H9 (cell line): Measurements from ENCODE around the gene CDK14. TPM values are rescaled to one million over a fixed set of nuclear protein-coding genes. Genes with fewer than 3 reads are reported as not detected.

Experiments used
- DNase-seq: peaks from one replicate; pipeline ENCODE4 v3.0.0-alpha.2; 2017
- H2AFZ ChIP-seq: one replicate; pipeline ENCODE4 v1.6.1; 2013; ENCODE audit warnings: mild to moderate bottlenecking, low read length, control low read depth, moderate library complexity
- H2AK5ac ChIP-seq: 2 replicates; pipeline ENCODE4 v1.6.1; 2013; ENCODE audit warnings: low read length, control low read depth, mixed read lengths; ENCODE audit not compliant: insufficient read length
- H2BK120ac ChIP-seq: one replicate; pipeline ENCODE4 v1.6.1; 2013; ENCODE audit warnings: low read depth, mild to moderate bottlenecking, low read length, control low read depth, inconsistent platforms; ENCODE audit not compliant: poor library complexity, severe bottlenecking
- H2BK12ac ChIP-seq: 2 replicates; pipeline ENCODE4 v1.6.1; 2013; ENCODE audit warnings: low read length, control low read depth, mixed read lengths, low read depth; ENCODE audit not compliant: insufficient read length
- H2BK15ac ChIP-seq: 2 replicates; pipeline ENCODE4 v1.6.1; 2013; ENCODE audit warnings: low read depth, low read length, control low read depth
- H2BK20ac ChIP-seq: one replicate; pipeline ENCODE4 v1.6.1; 2013; ENCODE audit warnings: low read depth, mild to moderate bottlenecking, low read length, control low read depth, inconsistent platforms; ENCODE audit not compliant: poor library complexity, severe bottlenecking
- H2BK5ac ChIP-seq: 2 replicates; pipeline ENCODE4 v1.6.1; 2013; ENCODE audit warnings: low read length, control low read depth, mixed read lengths; ENCODE audit not compliant: insufficient read length
- H3K14ac ChIP-seq: 2 replicates; pipeline ENCODE4 v1.6.1; 2013; ENCODE audit warnings: low read length, control low read depth; ENCODE audit not compliant: insufficient read depth
- H3K18ac ChIP-seq: 2 replicates; pipeline ENCODE4 v1.6.1; 2013; ENCODE audit warnings: low read depth, mild to moderate bottlenecking, mixed read lengths, low read length, control low read depth; ENCODE audit not compliant: insufficient read length
- H3K23ac ChIP-seq: 2 replicates; pipeline ENCODE4 v1.6.1; 2013; ENCODE audit warnings: low read length, control low read depth, mixed read lengths, low read depth; ENCODE audit not compliant: insufficient read length
- H3K23me2 ChIP-seq: 2 replicates; pipeline ENCODE4 v1.6.1; 2013; ENCODE audit warnings: low read depth, mild to moderate bottlenecking, mixed read lengths, low read length, control low read depth; ENCODE audit not compliant: insufficient read length, poor library complexity, severe bottlenecking
- H3K27ac ChIP-seq: 2 replicates; pipeline ENCODE4 v1.5.1; 2013; ENCODE audit warnings: low read length, control low read depth, mixed read lengths, low read depth; ENCODE audit not compliant: insufficient read length
- H3K27me3 ChIP-seq: 2 replicates; pipeline ENCODE4 v1.6.1; 2013; ENCODE audit warnings: low read length, control low read depth, inconsistent platforms; ENCODE audit not compliant: insufficient read depth
- H3K4ac ChIP-seq: 2 replicates; pipeline ENCODE4 v1.6.1; 2013; ENCODE audit warnings: low read depth, mild to moderate bottlenecking, control low read depth, inconsistent platforms, low read length, moderate library complexity
- H3K4me1 ChIP-seq: 2 replicates; pipeline ENCODE4 v1.6.1; 2013; ENCODE audit warnings: low read length, control low read depth, inconsistent platforms; ENCODE audit not compliant: insufficient read depth
- H3K4me2 ChIP-seq: 2 replicates; pipeline ENCODE4 v1.6.1; 2013; ENCODE audit warnings: low read length, control low read depth, mixed read lengths; ENCODE audit not compliant: insufficient read length, insufficient read depth
- H3K56ac ChIP-seq: 2 replicates; pipeline ENCODE4 v1.6.1; 2013; ENCODE audit warnings: low read depth, mild to moderate bottlenecking, mixed read lengths, low read length, control low read depth; ENCODE audit not compliant: insufficient read length
- H3K79me1 ChIP-seq: 2 replicates; pipeline ENCODE4 v1.6.1; 2013; ENCODE audit warnings: low read depth, mild to moderate bottlenecking, moderate library complexity, low read length, control low read depth, inconsistent platforms; ENCODE audit not compliant: insufficient read depth, poor library complexity, severe bottlenecking
- H3K79me2 ChIP-seq: 2 replicates; pipeline ENCODE4 v1.6.1; 2013; ENCODE audit warnings: low read length, control low read depth, inconsistent platforms; ENCODE audit not compliant: insufficient read depth
- H3K9ac ChIP-seq: 2 replicates; pipeline ENCODE4 v1.6.1; 2013; ENCODE audit warnings: low read length, control low read depth, mixed read lengths; ENCODE audit not compliant: insufficient read length; ENCODE audit errors: extremely low read depth
- H3K9me3 ChIP-seq: one replicate; pipeline ENCODE4 v1.6.1; 2013; ENCODE audit warnings: low read depth, low read length, inconsistent platforms; ENCODE audit not compliant: control insufficient read depth
- H3T11ph ChIP-seq: one replicate; pipeline ENCODE4 v1.6.1; 2013; ENCODE audit warnings: mild to moderate bottlenecking, low read length, control low read depth, inconsistent platforms
- H4K20me1 ChIP-seq: one replicate; pipeline ENCODE4 v1.6.1; 2013; ENCODE audit not compliant: control insufficient read depth, insufficient read length, insufficient read depth
- H4K5ac ChIP-seq: 2 replicates; pipeline ENCODE4 v1.6.1; 2013; ENCODE audit warnings: low read depth, mild to moderate bottlenecking, mixed read lengths, low read length, control low read depth; ENCODE audit not compliant: insufficient read length
- H4K8ac ChIP-seq: replicated peaks from 2 replicates; pipeline ENCODE4 v1.6.1; 2013; ENCODE audit warnings: low read length, control low read depth, mixed read lengths, low read depth; ENCODE audit not compliant: insufficient read length
- H4K91ac ChIP-seq: 2 replicates; pipeline ENCODE4 v1.6.1; 2013; ENCODE audit warnings: low read depth, mild to moderate bottlenecking, moderate library complexity, mixed read lengths, low read length, control low read depth; ENCODE audit not compliant: insufficient read length
- H3K27ac Mint-ChIP-seq, 3 experiments: 2 replicates in 2 of 3; 3 replicates in 1 of 3; pipeline ENCODE4 v1.8.0; 2020 to 2021; ENCODE audit warnings: mixed read lengths in 3 of 3, mild to moderate bottlenecking in 1 of 3, moderate library complexity in 1 of 3
- H3K27me3 Mint-ChIP-seq: 2 replicates; pipeline ENCODE4 v1.8.0; 2021; ENCODE audit warnings: low read depth, mild to moderate bottlenecking, moderate library complexity, mixed read lengths
- H3K36me3 Mint-ChIP-seq, 3 experiments: 2 replicates in 2 of 3; 3 replicates in 1 of 3; pipeline ENCODE4 v1.8.0; 2020 to 2021; ENCODE audit warnings: low read depth in 3 of 3, mixed read lengths in 3 of 3; ENCODE audit not compliant: insufficient read depth in 1 of 3
- H3K4me1 Mint-ChIP-seq, 2 experiments: 2 replicates each; pipeline ENCODE4 v1.8.0; 2020; ENCODE audit warnings: mixed read lengths in 2 of 2
- H3K4me3 Mint-ChIP-seq, 2 experiments: 2 replicates in 1 of 2; 3 replicates in 1 of 2; pipeline ENCODE4 v1.8.0; 2020 to 2021; ENCODE audit warnings: mild to moderate bottlenecking in 2 of 2, mixed read lengths in 2 of 2, moderate library complexity in 1 of 2
- H3K9me3 Mint-ChIP-seq, 2 experiments: 2 replicates in 1 of 2; 3 replicates in 1 of 2; pipeline ENCODE4 v1.8.0; 2020; ENCODE audit warnings: mild to moderate bottlenecking in 2 of 2, mixed read lengths in 2 of 2, moderate library complexity in 1 of 2
- WGBS: extraction: QIAGEN DNeasy Blood & Tissue Kit; methylation state at CpG from one replicate; pipeline ENCODE4 v1.1.7; 2013; ENCODE audit warnings: missing lambda C conversion rate, low lambda C conversion rate, mixed read lengths; ENCODE audit not compliant: insufficient read length; ENCODE audit errors: extremely low coverage; 5-methylcytosine and 5-hydroxymethylcytosine counted together
- total RNA-seq: library from RNA; stranded (reverse); gene quantifications from 2 replicates; pipeline ENCODE4 v1.2.1, GENCODE V29; 2021
- TF ChIP-seq, protein P1 (sequence below): fragments of 200-600 bp; sonication (generic); conservative IDR thresholded peaks from 3 replicates; pipeline ENCODE4 v1.8.0; 2021; ENCODE audit warnings: antibody characterized with exemption, mild to moderate bottlenecking

The CDK14 gene
- total RNA-seq, 1 experiment from 2014 or later: 23.9 TPM

DNA sequence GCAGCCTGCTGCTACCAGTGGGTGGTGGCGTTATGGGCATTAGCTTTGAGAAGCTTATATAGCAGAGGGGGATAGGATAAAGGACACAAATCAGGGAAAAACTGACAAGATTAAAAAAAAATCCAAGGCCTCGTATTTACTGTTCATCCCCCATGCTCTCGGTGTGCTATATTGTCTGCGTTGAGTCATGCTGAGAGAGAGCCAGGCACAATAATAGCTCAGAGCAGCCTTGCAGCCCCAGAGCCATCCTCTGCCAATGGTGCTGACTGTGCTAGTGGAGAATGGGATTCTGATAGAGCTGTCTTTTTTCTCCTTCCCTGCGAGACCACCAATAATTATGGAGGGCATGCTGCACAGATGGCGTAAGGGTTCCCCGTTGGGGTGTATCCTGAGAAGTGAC lies 616.5 kb downstream of the CDK14 start:
- Mint-ChIP-seq H3K9me3 (no peaks in the 10 kb centered on the region), H3K27me3 (no peaks in the 10 kb centered on the region), H3K27ac (no peak overlapping the region; a peak in 1 of 7 replicates), H3K36me3 (no peaks in the 10 kb centered on the region), H3K4me1 (peaks cover 7 to 10% of the 10 kb centered on the region in 2 experiments; a peak in 3 of 4 replicates), H3K4me3 (no peak overlapping the region)
- Histone ChIP-seq H2BK15ac (no peak overlapping the region), H3K23ac (no peak overlapping the region), H2BK12ac (no peak overlapping the region), H3K18ac (no peak overlapping the region), H4K20me1 (no peaks in the 10 kb centered on the region), H3T11ph (no peak overlapping the region), H3K23me2 (no peaks in the 10 kb centered on the region), H3K4me1 (no peaks in the 10 kb centered on the region), H2BK5ac (no peak overlapping the region), H2BK20ac (no peak overlapping the region), H3K79me1 (no peaks in the 10 kb centered on the region), H3K27ac (no peak overlapping the region), H3K4ac (no peak overlapping the region), H3K14ac (no peak overlapping the region), H4K5ac (no peak overlapping the region), H3K27me3 (no peaks in the 10 kb centered on the region), H2AK5ac (no peak overlapping the region), H2BK120ac (no peak overlapping the region), H3K56ac (no peak overlapping the region), H3K9ac (no peak overlapping the region), H2AFZ (no peak overlapping the region), H4K91ac (no peak overlapping the region), H4K8ac (no peak overlapping the region), H3K4me2 (no peak overlapping the region), H3K9me3 (no peaks in the 10 kb centered on the region), H3K79me2 (no peaks in the 10 kb centered on the region)
- DNase-seq: no peak
- TF ChIP-seq, protein P1, sequence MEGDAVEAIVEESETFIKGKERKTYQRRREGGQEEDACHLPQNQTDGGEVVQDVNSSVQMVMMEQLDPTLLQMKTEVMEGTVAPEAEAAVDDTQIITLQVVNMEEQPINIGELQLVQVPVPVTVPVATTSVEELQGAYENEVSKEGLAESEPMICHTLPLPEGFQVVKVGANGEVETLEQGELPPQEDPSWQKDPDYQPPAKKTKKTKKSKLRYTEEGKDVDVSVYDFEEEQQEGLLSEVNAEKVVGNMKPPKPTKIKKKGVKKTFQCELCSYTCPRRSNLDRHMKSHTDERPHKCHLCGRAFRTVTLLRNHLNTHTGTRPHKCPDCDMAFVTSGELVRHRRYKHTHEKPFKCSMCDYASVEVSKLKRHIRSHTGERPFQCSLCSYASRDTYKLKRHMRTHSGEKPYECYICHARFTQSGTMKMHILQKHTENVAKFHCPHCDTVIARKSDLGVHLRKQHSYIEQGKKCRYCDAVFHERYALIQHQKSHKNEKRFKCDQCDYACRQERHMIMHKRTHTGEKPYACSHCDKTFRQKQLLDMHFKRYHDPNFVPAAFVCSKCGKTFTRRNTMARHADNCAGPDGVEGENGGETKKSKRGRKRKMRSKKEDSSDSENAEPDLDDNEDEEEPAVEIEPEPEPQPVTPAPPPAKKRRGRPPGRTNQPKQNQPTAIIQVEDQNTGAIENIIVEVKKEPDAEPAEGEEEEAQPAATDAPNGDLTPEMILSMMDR: no peak
- no CpG with 5 or more reads among the region's 7 CpGs for WGBS
